ENCODE results near the gene MRPL40. TPM values are rescaled to one million over a fixed set of nuclear protein-coding genes. Genes with fewer than 3 reads are reported as not detected.

Gene MRPL40
- total RNA-seq, 4 donors from 2014 or later: 37.5 to 69.3 (median 48.7) TPM

- H3K4me3 ChIP-seq (replicated peaks in 1 of 3): no peak overlapping the region
- no peaks in the 10 kb centered on the region for H3K9me3 ChIP-seq
- intact Hi-C loops (cut with DNase I): no loop called here
- no peaks in the 10 kb centered on the region for H3K4me1 ChIP-seq
- no peak for DNase-seq
- TF ChIP-seq CTCF (IDR thresholded peaks at IDR 0.05): no peak
- H3K36me3 ChIP-seq: peaks cover 67 to 75% of the 10 kb centered on the region in 2 donors
- H3K27me3 ChIP-seq: no peaks in the 10 kb centered on the region
- 94 to 95% methylated on average over 9 of the region's 9 CpGs for WGBS, 2 donors
- no peak overlapping the region for H3K27ac ChIP-seq
Observed at GRCh38 chr22:19466848-19467752, 34.8 kb downstream of the MRPL40 start.

- TF ChIP-seq CTCF (IDR thresholded peaks at IDR 0.05) (no peak), POLR2A (IDR thresholded peaks at IDR 0.05) (no peak)
- H3K9me3 ChIP-seq: no peaks in the 10 kb centered on the region
- no peaks in the 10 kb centered on the region for H3K27me3 ChIP-seq
- H3K27ac ChIP-seq: no peak overlapping the region
- WGBS, 2 donors: 93 to 94% methylated on average over 6 of the region's 6 CpGs
- no peak for DNase-seq
- intact Hi-C loops (cut with DNase I): no loop called here
- no peak overlapping the region for H3K4me3 ChIP-seq (replicated peaks in 1 of 3)
- H3K4me1 ChIP-seq: no peaks in the 10 kb centered on the region
- H3K36me3 ChIP-seq: peaks cover 73 to 82% of the 10 kb centered on the region in 2 donors
Observed at GRCh38 chr22:19467912-19468311, 35.6 kb downstream of the MRPL40 start.

- H3K4me1 ChIP-seq: no peaks in the 10 kb centered on the region
- 95 to 97% methylated on average over 5 to 7 of the region's 7 CpGs for WGBS, 2 donors
- peaks cover 68 to 87% of the 10 kb centered on the region in 2 donors for H3K36me3 ChIP-seq
- no peak for DNase-seq
- H3K27me3 ChIP-seq: no peaks in the 10 kb centered on the region
- no peak overlapping the region for H3K4me3 ChIP-seq (replicated peaks in 1 of 3)
- intact Hi-C loops (cut with DNase I): no loop called here
- no peak for TF ChIP-seq POLR2A (IDR thresholded peaks at IDR 0.05)
- no peak for TF ChIP-seq CTCF (IDR thresholded peaks at IDR 0.05)
- H3K27ac ChIP-seq: no peak overlapping the region
- H3K9me3 ChIP-seq: no peaks in the 10 kb centered on the region
Observed at GRCh38 chr22:19469421-19469820, 37.1 kb downstream of the MRPL40 start.

- no peak for DNase-seq
- H3K27ac ChIP-seq: no peak overlapping the region
- H3K27me3 ChIP-seq: no peaks in the 10 kb centered on the region
- intact Hi-C loops (cut with DNase I): loop anchor here (10.0 kb wide), 1 partner anchor 285 kb away; no protein-coding TSS in a partner anchor
- no peak overlapping the region for H3K4me3 ChIP-seq (replicated peaks in 1 of 3)
- TF ChIP-seq POLR2A (IDR thresholded peaks at IDR 0.05) (no peak), CTCF (IDR thresholded peaks at IDR 0.05) (no peak)
- WGBS, 2 donors: 91 to 100% methylated on average over 2 of the region's 2 CpGs
- peaks cover 62 to 85% of the 10 kb centered on the region in 2 donors for H3K36me3 ChIP-seq
- H3K4me1 ChIP-seq: no peaks in the 10 kb centered on the region
- no peaks in the 10 kb centered on the region for H3K9me3 ChIP-seq
Observed at GRCh38 chr22:19470010-19470409, 37.7 kb downstream of the MRPL40 start.

GRCh38 chr22:19471572-19471971 lies 39.2 kb downstream of the MRPL40 start:
- no peak for DNase-seq
- WGBS, 2 donors: 86 to 90% methylated on average over 11 of the region's 11 CpGs
- Histone ChIP-seq H3K4me3 (replicated peaks in 1 of 3) (no peak overlapping the region), H3K27ac (no peak overlapping the region), H3K4me1 (no peaks in the 10 kb centered on the region), H3K27me3 (no peaks in the 10 kb centered on the region), H3K36me3 (peaks cover 49 to 74% of the 10 kb centered on the region in 2 donors), H3K9me3 (no peaks in the 10 kb centered on the region)
- TF ChIP-seq CTCF (IDR thresholded peaks at IDR 0.05) (no peak), POLR2A (IDR thresholded peaks at IDR 0.05) (no peak)
- intact Hi-C loops (cut with DNase I): loop anchor here (10.0 kb wide), 1 partner anchor 287 kb away; no protein-coding TSS in a partner anchor

All from thyroid gland (tissue), 4 donors.